Measurements from ENCODE around the gene LYRM7. TPM values are rescaled to one million over a fixed set of nuclear protein-coding genes. Genes with fewer than 3 reads are reported as not detected.
A peak's percentile ranks its signal among the peaks of the same experiment; 100 is the strongest.
"Not testable (repeated sequence)": the region's sequence is repeated elsewhere in the genome, so short reads cannot be mapped to it uniquely, and the experiment has no call there.

Gene LYRM7
- polyA plus RNA-seq, 6 donors from 2014 or later, result 5.8 to 11.4 (median 9.6) TPM

DNA sequence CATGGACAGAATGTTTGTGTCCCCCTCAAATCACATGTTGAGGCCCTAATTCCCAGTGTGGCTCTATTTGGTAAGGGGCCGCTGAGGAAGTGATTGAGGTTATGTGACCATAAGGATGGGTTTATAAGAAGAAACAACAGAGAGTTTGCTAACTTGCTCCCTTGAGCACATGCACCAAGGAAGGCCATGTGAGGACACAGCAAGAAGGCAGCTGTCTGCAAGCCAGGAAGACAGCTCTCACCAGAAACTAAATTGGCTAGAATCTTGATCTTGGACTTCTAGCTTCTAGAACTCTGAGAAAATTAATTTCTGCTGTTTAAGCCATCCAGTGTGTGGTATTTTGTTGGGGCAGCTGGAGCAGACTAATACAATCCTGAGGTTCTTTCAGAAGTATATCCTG is 57.9 kb downstream of the LYRM7 start:
- ATAC-seq (ENCODE audit: low read depth in 2 of 2) (no peak), DNase-seq (no peak)
- H3K27ac Mint-ChIP-seq, result peak overlapping the region in 4 of 6 donors; percentile 35 to 74 (median 52)
- no peaks in the 10 kb centered on the region for H3K36me3 Mint-ChIP-seq
- no peaks in the 10 kb centered on the region for H3K27me3 Mint-ChIP-seq
- H3K4me3 Mint-ChIP-seq, result peak overlapping the region in 1 of 8 donors; percentile 13
- peaks cover 15 to 32% (median 25%) of the 10 kb centered on the region in 3 donors for H3K4me1 Mint-ChIP-seq
- no peaks in the 10 kb centered on the region for H3K9me3 Mint-ChIP-seq

DNA sequence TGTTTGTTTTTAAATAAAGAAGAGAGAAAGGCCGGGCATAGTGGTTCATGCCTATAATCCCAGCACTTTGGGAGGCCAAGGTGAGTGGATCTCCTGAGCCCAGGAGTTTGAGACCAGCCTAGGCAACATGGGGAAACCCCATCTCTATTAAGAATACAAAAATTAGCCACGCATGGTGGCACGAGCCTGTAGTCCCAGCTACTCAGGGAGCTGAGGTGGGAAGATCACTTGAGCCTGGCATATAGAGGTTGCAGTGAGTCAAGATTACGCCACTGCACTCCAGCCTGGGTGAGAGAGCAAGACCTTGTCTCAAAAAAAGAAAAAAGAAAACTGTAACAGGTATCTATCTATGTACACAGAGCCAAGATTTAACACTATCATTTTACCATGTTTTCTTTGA is 58.9 kb downstream of the LYRM7 start:
- peaks cover 15 to 32% (median 25%) of the 10 kb centered on the region in 3 donors for H3K4me1 Mint-ChIP-seq
- H3K4me3 Mint-ChIP-seq, result peak overlapping the region in 4 of 8 donors; percentile 13 to 53 (median 38)
- H3K27ac Mint-ChIP-seq, result peak overlapping the region in 5 of 6 donors; percentile 73 to 92 (median 84)
- DNase-seq (no peak), ATAC-seq (ENCODE audit: low read depth in 2 of 2) (peak; percentile 47 to 65)
- H3K27me3 Mint-ChIP-seq, result no peaks in the 10 kb centered on the region
- no peaks in the 10 kb centered on the region for H3K9me3 Mint-ChIP-seq
- H3K36me3 Mint-ChIP-seq, result peaks cover 0 to 4% of the 10 kb centered on the region in 2 donors

DNA sequence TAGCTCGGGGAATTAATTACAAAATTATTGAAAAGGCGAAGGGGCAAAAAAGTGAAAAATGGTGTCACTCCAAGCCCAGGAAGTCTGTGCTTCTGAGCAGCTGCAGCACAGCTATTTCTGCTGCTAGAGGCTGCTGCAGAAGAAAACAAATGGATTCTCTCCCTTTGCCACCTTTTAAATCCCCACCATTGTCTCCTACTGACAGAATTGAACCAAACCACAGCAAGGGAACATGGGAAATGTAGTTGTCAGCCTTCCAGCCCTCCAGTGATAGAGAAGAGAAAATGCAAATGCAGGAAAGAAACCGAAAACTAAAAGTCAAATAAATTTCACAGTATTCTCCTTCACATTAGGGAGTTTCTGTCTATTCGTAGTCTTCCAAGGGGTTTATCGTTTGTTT is 59.7 kb downstream of the LYRM7 start:
- DNase-seq (no peak), ATAC-seq (ENCODE audit: low read depth in 2 of 2) (peak; percentile 36 to 45)
- Mint-ChIP-seq H3K4me1 (peaks cover 15 to 32% (median 25%) of the 10 kb centered on the region in 3 donors), H3K4me3 (peak overlapping the region in 3 of 8 donors; percentile 4 to 38 (median 9)), H3K36me3 (peaks cover 0 to 4% of the 10 kb centered on the region in 2 donors), H3K9me3 (no peaks in the 10 kb centered on the region), H3K27ac (peak overlapping the region; percentile 33 to 88 (median 78)), H3K27me3 (no peaks in the 10 kb centered on the region)

DNA sequence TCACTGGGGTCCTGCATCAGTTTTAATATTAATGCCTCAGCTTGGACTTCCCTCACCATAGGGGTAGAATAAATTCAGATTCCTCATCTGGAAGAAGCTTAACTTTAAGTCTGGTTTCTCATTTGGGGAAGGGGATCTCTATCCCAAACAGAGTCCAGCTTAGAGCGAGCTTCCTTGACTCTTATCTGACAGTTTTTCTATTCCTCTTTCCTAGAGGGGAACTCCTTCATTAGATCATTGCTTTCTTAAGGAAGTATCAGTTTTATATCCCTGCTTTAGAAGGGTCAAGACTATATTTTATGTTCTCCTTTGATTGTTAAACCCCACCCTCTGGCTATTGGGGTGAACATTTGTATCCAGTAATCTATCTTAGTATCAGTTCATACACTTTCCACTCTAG is 68.9 kb downstream of the LYRM7 start:
- Mint-ChIP-seq H3K36me3 (peaks cover 8 to 17% of the 10 kb centered on the region in 2 donors), H3K4me1 (peaks cover under 1 to 16% (median 5%) of the 10 kb centered on the region in 3 donors)
- ATAC-seq (ENCODE audit: low read depth in 2 of 2), result no peak

DNA sequence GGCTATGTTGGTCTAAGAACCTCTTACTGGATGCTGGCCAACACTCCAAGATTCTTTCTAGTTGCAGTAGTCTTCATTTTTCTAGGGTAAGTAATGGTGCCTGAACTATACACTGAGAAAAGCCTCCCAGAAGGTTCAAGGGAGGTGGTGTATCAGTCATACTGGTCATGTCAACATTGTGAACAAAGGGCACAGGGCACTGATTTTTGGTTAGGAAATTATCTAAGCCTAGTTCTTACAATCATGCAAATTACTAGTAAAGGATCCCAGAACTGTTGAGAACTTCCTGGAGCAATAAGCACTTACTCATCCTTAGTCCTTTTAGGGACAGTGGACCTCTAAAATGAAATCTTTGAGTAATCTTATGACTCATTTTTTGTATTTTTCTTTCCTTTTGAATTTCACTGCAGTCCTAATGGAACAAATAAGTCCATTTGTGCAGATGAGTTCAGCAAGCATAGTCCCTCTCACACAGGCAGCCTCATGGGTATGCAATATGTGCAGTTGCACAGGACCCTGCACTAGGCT is 72.0 kb downstream of the LYRM7 start:
- Mint-ChIP-seq H3K9me3 (peaks cover 0 to 9% (median 2%) of the 10 kb centered on the region in 7 donors), H3K27me3 (no peaks in the 10 kb centered on the region), H3K4me3 (no peak overlapping the region), H3K36me3 (peaks cover 8 to 24% of the 10 kb centered on the region in 2 donors), H3K27ac (peak overlapping the region in 1 of 6 donors; percentile 10), H3K4me1 (peaks cover 3 to 7% (median 7%) of the 10 kb centered on the region in 3 donors)
- no peak for DNase-seq
- ATAC-seq (ENCODE audit: low read depth in 2 of 2), result no peak

More for the DNA sequence above, 68.9 kb downstream of the LYRM7 start:
- Mint-ChIP-seq H3K4me3 (no peak overlapping the region), H3K9me3 (no peaks in the 10 kb centered on the region), H3K27me3 (no peaks in the 10 kb centered on the region), H3K27ac (peak overlapping the region in 4 of 6 donors; percentile 21 to 48 (median 40))
- no peak for DNase-seq

DNA sequence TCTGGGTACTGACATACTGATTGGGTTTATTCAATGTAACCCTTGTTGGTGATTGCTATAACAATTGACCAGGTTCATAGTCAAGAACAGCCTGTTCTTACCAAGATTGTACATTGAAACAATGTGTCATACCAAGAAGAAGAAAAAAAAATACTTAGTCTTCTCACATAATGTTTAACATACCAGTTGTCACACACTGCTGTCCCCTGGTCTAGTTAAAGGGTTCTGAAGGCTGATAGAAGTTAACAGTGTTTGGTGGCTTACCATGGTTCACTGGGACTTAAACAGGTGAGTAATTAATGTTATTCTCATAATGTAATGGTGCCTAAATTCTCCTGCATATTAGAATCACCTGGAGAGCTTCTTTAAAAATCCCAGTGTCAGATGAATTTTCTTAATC is 74.6 kb downstream of the LYRM7 start:
- Mint-ChIP-seq H3K27ac (peak overlapping the region in 3 of 6 donors; percentile 23 to 82 (median 39)), H3K4me3 (no peak overlapping the region), H3K27me3 (no peaks in the 10 kb centered on the region), H3K9me3 (peaks cover 0 to 9% (median 2%) of the 10 kb centered on the region in 7 donors), H3K4me1 (peaks cover 17 to 20% (median 18%) of the 10 kb centered on the region in 3 donors), H3K36me3 (peaks cover 8 to 17% of the 10 kb centered on the region in 2 donors)
- ATAC-seq (ENCODE audit: low read depth in 2 of 2) (no peak), DNase-seq (no peak)

DNA sequence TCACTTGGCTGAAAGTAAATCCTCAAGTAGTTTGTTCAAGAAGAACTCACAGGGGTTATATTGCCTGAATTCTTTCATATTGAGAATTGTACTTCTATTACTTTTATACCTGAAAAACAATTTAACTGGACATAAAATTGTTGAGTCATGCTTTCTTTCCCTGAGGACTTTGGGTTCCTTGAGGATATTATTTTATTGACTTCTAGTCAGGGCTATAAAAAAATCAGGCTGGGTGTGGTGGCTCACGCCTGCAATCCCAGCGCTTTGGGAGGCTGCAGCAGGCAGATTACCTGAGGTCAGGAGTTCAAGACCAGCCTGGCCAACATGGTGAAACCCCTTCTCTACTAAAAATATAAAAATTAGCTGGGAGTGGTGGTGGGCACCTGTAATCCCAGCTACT is 75.2 kb downstream of the LYRM7 start:
- ATAC-seq (ENCODE audit: low read depth in 2 of 2), result no peak
- no peak for DNase-seq
- H3K36me3 Mint-ChIP-seq, result peaks cover 8 to 17% of the 10 kb centered on the region in 2 donors
- peak overlapping the region in 3 of 6 donors; percentile 29 to 82 (median 39) for H3K27ac Mint-ChIP-seq
- peaks cover 0 to 9% (median 2%) of the 10 kb centered on the region in 7 donors for H3K9me3 Mint-ChIP-seq
- H3K27me3 Mint-ChIP-seq, result no peaks in the 10 kb centered on the region
- no peak overlapping the region for H3K4me3 Mint-ChIP-seq
- H3K4me1 Mint-ChIP-seq, result peaks cover 23 to 26% (median 23%) of the 10 kb centered on the region in 3 donors

DNA sequence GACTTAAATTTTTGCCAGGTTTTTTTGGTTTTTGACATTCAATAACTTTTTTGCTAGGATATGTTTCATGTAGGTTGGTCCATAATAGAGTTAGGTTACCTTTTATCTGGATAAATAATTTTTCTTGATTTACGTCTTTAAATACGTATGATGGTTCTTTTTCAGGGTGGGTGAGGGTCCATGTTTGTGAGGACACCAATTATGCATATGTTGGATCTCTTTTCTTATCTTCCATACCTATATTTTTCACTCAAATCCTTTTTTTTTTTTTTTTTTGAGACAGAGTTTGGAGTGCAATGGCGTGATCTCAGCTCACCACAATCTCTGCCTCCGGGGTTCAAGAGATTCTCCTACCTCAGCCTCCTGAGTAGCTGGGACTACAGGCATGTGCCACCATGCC is 75.8 kb downstream of the LYRM7 start:
- Mint-ChIP-seq H3K36me3 (peaks cover 4 to 14% of the 10 kb centered on the region in 2 donors), H3K9me3 (peaks cover 0 to 9% (median 2%) of the 10 kb centered on the region in 7 donors), H3K4me3 (no peak overlapping the region), H3K27me3 (no peaks in the 10 kb centered on the region), H3K27ac (peak overlapping the region in 1 of 6 donors; percentile 70), H3K4me1 (peaks cover 21 to 32% (median 28%) of the 10 kb centered on the region in 3 donors)
- no peak for ATAC-seq (ENCODE audit: low read depth in 2 of 2)
- DNase-seq, result no peak

DNA sequence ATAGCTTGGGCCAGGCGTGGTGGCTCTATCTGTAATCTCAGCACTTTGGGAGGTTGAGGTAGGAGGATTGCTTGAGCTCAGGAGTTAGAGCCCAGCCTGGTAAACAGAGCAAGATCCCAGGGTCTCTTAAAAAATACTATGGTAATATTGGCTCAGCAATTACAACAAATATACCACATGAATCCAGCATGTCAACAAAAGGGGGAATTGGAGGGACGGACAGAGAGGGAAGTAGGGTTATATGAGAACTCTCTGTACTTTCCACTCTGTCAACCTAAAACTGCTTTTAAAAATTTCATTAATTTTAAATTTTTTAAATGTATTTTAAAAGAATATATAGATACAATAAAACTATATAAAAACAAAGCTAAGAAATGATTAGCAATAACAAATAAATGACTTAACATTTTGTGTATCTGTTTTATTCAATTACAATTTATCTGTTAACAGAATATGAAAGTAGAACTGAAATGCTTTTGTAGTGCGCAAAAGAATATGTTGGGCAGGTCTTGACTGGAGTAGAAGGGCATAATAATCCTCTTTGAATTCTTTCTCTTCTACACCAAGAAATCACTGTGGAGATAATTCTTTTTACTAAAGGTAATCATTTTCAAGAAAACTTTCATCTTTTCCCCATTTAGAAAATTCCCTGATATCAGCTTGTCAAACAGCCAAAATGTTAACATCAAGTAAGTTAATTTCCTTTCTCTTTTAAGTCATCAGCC is 80.2 kb downstream of the LYRM7 start:
- H3K4me1 Mint-ChIP-seq, result peaks cover 34 to 58% (median 41%) of the 10 kb centered on the region in 3 donors
- no peaks in the 10 kb centered on the region for H3K27me3 Mint-ChIP-seq
- peak overlapping the region in 5 of 8 donors; percentile 31 to 66 (median 59) for H3K4me3 Mint-ChIP-seq
- peaks cover 0 to 7% (median 2%) of the 10 kb centered on the region in 7 donors for H3K9me3 Mint-ChIP-seq
- DNase-seq, result no peak
- no peak for ATAC-seq (ENCODE audit: low read depth in 2 of 2)
- H3K36me3 Mint-ChIP-seq, result no peaks in the 10 kb centered on the region
- peak overlapping the region; percentile 40 to 98 (median 83) for H3K27ac Mint-ChIP-seq

DNA sequence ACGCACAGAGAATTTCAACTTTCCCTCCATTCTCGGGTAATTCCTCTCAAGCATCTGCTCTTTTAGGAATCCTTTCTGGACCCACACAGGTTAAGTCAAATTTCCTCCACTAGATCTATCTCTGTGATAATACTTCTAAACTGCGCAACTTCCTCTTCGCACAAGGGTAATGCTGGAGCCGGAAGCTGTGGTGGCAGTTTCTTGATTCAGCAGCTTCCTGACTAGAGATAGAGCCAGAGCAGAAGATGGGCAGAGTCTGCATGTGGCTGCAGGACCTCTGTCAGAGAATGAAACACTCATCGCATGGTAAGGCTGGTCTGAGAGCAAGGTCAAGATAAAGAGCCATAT is 82.1 kb downstream of the LYRM7 start:
- ATAC-seq (ENCODE audit: low read depth in 2 of 2), result peak; percentile 94 to 95
- Mint-ChIP-seq H3K4me3 (peak overlapping the region; percentile 62 to 94 (median 88)), H3K27me3 (no peaks in the 10 kb centered on the region), H3K4me1 (peaks cover 48 to 75% (median 56%) of the 10 kb centered on the region in 3 donors), H3K9me3 (peaks cover 0 to 2% (median 0%) of the 10 kb centered on the region in 7 donors), H3K27ac (peak overlapping the region; percentile 93 to 99 (median 96)), H3K36me3 (no peaks in the 10 kb centered on the region)
- DNase-seq, result peak; percentile 81

DNA sequence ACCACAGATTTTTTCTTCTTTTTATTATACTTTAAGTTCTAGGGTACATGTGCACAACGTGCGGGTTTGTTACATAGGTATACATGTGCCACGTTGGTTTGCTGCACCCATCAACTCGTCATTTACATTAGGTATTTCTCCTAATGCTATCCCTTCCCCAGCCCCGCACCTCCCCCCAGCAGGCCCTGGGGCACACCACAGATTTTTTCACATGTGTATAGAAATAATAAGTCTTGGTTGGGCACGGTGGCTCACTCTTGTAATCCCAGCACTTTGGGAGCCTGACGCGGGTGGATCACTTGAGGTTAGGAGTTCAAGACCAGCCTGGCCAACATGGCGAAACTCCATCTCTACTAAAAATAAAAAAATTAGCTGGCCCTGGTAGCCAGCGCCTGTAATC is 83.3 kb downstream of the LYRM7 start:
- not testable (repeated sequence) for ATAC-seq (ENCODE audit: low read depth in 2 of 2); H3K36me3 Mint-ChIP-seq; H3K9me3 Mint-ChIP-seq; DNase-seq; H3K27me3 Mint-ChIP-seq
- Mint-ChIP-seq H3K4me3 (peak overlapping the region in 3 of 8 donors; percentile 10 to 77 (median 70)), H3K27ac (peak overlapping the region in 4 of 6 donors; percentile 24 to 95 (median 65)), H3K4me1 (peaks cover 58 to 78% (median 64%) of the 10 kb centered on the region in 3 donors)

DNA sequence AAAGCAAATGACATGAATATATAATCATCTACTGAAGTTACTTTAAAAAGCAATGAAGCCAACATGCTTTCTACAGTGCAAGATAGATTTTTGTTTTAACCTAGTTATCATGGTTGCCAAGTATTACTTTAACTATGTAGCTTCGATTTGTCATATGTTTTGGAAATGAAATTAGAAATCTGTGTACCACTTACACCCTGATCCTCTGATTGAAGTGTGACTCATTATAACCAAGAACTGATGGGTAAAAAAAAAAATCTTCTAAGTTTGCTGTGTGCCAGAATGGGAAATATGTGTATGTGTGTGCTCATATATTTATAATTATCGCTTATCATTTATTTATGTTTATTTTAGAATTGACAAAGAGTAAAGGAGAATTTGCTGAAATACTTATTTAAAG is 84.0 kb downstream of the LYRM7 start:
- peaks cover 0 to 2% (median 0%) of the 10 kb centered on the region in 7 donors for H3K9me3 Mint-ChIP-seq
- H3K27me3 Mint-ChIP-seq, result no peaks in the 10 kb centered on the region
- H3K36me3 Mint-ChIP-seq, result no peaks in the 10 kb centered on the region
- H3K27ac Mint-ChIP-seq, result no peak overlapping the region
- H3K4me3 Mint-ChIP-seq, result peak overlapping the region in 1 of 8 donors; percentile 35
- peaks cover 57 to 77% (median 65%) of the 10 kb centered on the region in 3 donors for H3K4me1 Mint-ChIP-seq
- ATAC-seq (ENCODE audit: low read depth in 2 of 2) (no peak), DNase-seq (no peak)

All from naive B cell (primary cell).